Mesodermal cell (in vitro differentiated cells): ENCODE results near the gene AOPEP.

Experiments
- H3K27ac ChIP-seq: 2 replicates; pipeline ENCODE4 v1.7.0; 2013; ENCODE audit warnings: mild to moderate bottlenecking, low read depth, low read length, moderate library complexity; ENCODE audit not compliant: severe bottlenecking
- H3K36me3 ChIP-seq: 2 replicates; pipeline ENCODE4 v1.7.1; 2013; ENCODE audit warnings: mild to moderate bottlenecking, low read length, moderate library complexity; ENCODE audit not compliant: control insufficient read depth, insufficient read depth
- H3K4me1 ChIP-seq: one replicate; pipeline ENCODE4 v1.7.1; 2013; ENCODE audit warnings: mild to moderate bottlenecking, low read length; ENCODE audit not compliant: insufficient read depth, control insufficient read depth, poor library complexity, severe bottlenecking
- H3K4me3 ChIP-seq: 2 replicates; pipeline ENCODE4 v1.7.0; 2013; ENCODE audit warnings: low read length, control low read depth, mild to moderate bottlenecking; ENCODE audit not compliant: insufficient read depth, poor library complexity, severe bottlenecking; ENCODE audit errors: extremely low read depth
- H3K9me3 ChIP-seq: 2 replicates; pipeline ENCODE4 v1.7.1; 2013; ENCODE audit warnings: mild to moderate bottlenecking, low read length, moderate library complexity; ENCODE audit not compliant: control insufficient read depth
- WGBS, 2 experiments: methylation state at CpG; one replicate each; pipeline ENCODE4 v1.1.5; 2013; ENCODE audit warnings: missing lambda C conversion rate in 2 of 2; ENCODE audit not compliant: insufficient coverage in 2 of 2; 5-methylcytosine and 5-hydroxymethylcytosine counted together

Gene AOPEP

GRCh38 chr9:95043826-95044225 is 317.3 kb downstream of the AOPEP start:
- H3K27ac ChIP-seq: no peak overlapping the region
- H3K4me3 ChIP-seq: no peak overlapping the region
- H3K36me3 ChIP-seq: peaks cover 21% of the 10 kb centered on the region
- peaks cover 4% of the 10 kb centered on the region for H3K4me1 ChIP-seq
- 54 to 79% methylated on average over 3 to 5 of the region's 5 CpGs for WGBS, 2 experiments
- no peaks in the 10 kb centered on the region for H3K9me3 ChIP-seq

GRCh38 chr9:95044731-95045508 is 318.4 kb downstream of the AOPEP start:
- H3K27ac ChIP-seq: no peak overlapping the region
- 14 to 18% methylated on average over 29 to 30 of the region's 36 CpGs for WGBS, 2 experiments
- no peak overlapping the region for H3K4me3 ChIP-seq

GRCh38 chr9:95045751-95046150 is 319.3 kb downstream of the AOPEP start:
- Histone ChIP-seq H3K4me1 (peaks cover 4% of the 10 kb centered on the region), H3K36me3 (peaks cover 13% of the 10 kb centered on the region), H3K27ac (no peak overlapping the region), H3K4me3 (no peak overlapping the region), H3K9me3 (no peaks in the 10 kb centered on the region)
- WGBS, 2 experiments: 37% methylated on average over 15 to 16 of the region's 16 CpGs

More at GRCh38 chr9:95044731-95045508, 318.4 kb downstream of the AOPEP start:
- H3K4me1 ChIP-seq: peaks cover 4% of the 10 kb centered on the region
- no peaks in the 10 kb centered on the region for H3K9me3 ChIP-seq
- H3K36me3 ChIP-seq: peaks cover 17% of the 10 kb centered on the region

- Histone ChIP-seq H3K4me3 (no peak overlapping the region), H3K36me3 (peaks cover 13% of the 10 kb centered on the region), H3K27ac (no peak overlapping the region), H3K9me3 (no peaks in the 10 kb centered on the region), H3K4me1 (peaks cover 4% of the 10 kb centered on the region)
- WGBS, 2 experiments: no CpG with 5 or more reads among the region's 3 CpGs
Measured at GRCh38 chr9:95047452-95048224, 321.1 kb downstream of the AOPEP start.

GRCh38 chr9:95048225-95049087 is 322.0 kb downstream of the AOPEP start:
- peak overlapping the region; percentile 50 for H3K27ac ChIP-seq
- no peaks in the 10 kb centered on the region for H3K9me3 ChIP-seq
- peaks cover 21% of the 10 kb centered on the region for H3K36me3 ChIP-seq
- H3K4me3 ChIP-seq: peak overlapping the region; percentile 58
- 0% methylated on average over 35 to 40 of the region's 58 CpGs for WGBS, 2 experiments
- peaks cover 4% of the 10 kb centered on the region for H3K4me1 ChIP-seq

GRCh38 chr9:95049761-95050160 is 323.3 kb downstream of the AOPEP start:
- Histone ChIP-seq H3K36me3 (peaks cover 19% of the 10 kb centered on the region), H3K27ac (no peak overlapping the region), H3K4me3 (peak overlapping the region; percentile 58), H3K9me3 (no peaks in the 10 kb centered on the region), H3K4me1 (peaks cover 4% of the 10 kb centered on the region)
- 40 to 73% methylated on average over 1 to 3 of the region's 6 CpGs for WGBS, 2 experiments

GRCh38 chr9:95053611-95054570 is 327.4 kb downstream of the AOPEP start:
- Histone ChIP-seq H3K27ac (peak overlapping the region; percentile 19), H3K36me3 (peaks cover 25% of the 10 kb centered on the region), H3K4me3 (no peak overlapping the region), H3K9me3 (no peaks in the 10 kb centered on the region), H3K4me1 (peaks cover 33% of the 10 kb centered on the region)
- no CpG with 5 or more reads among the region's 5 CpGs for WGBS, 2 experiments

- no peak overlapping the region for H3K4me3 ChIP-seq
- peak overlapping the region; percentile 95 for H3K27ac ChIP-seq
- WGBS, 2 experiments: 59 to 73% methylated on average over 4 to 5 of the region's 6 CpGs
- peaks cover 37% of the 10 kb centered on the region for H3K4me1 ChIP-seq
- H3K9me3 ChIP-seq: no peaks in the 10 kb centered on the region
- H3K36me3 ChIP-seq: peaks cover 33% of the 10 kb centered on the region
Measured at GRCh38 chr9:95055334-95055850, 328.9 kb downstream of the AOPEP start.

GRCh38 chr9:95055851-95056551 is 329.5 kb downstream of the AOPEP start:
- Histone ChIP-seq H3K27ac (peak overlapping the region; percentile 95), H3K36me3 (peaks cover 35% of the 10 kb centered on the region), H3K9me3 (no peaks in the 10 kb centered on the region), H3K4me3 (peak overlapping the region; percentile 21), H3K4me1 (peaks cover 43% of the 10 kb centered on the region)
- WGBS, 2 experiments: 71 to 80% methylated on average over 12 to 14 of the region's 15 CpGs
